CD14-positive monocyte (primary cell): Measurements from ENCODE around the gene SH3PXD2A. TPM values are rescaled to one million over a fixed set of nuclear protein-coding genes. Genes with fewer than 3 reads are reported as not detected.
A peak's percentile ranks its signal among the peaks of the same experiment; 100 is the strongest.

Source experiments
- DNase-seq, 3 donors: peaks; one replicate each; pipeline ENCODE4 v3.0.0-alpha.2; 2011 to 2022
- H2AFZ ChIP-seq: 2 replicates; pipeline ENCODE4 v1.6.0; 2012; ENCODE audit warnings: mild to moderate bottlenecking, low read depth, low read length, inconsistent platforms; ENCODE audit not compliant: insufficient read depth, poor library complexity, severe bottlenecking
- H3K27ac ChIP-seq, 2 donors: 1 replicate in 1 of 2; 2 replicates in 1 of 2; pipeline ENCODE4 v1.5.1; 2012 to 2013; ENCODE audit warnings: low read length in 2 of 2, control low read depth in 1 of 2, inconsistent platforms in 1 of 2, low read depth in 1 of 2, mild to moderate bottlenecking in 1 of 2
- H3K27me3 ChIP-seq, 2 donors: one replicate each; pipeline versions ENCODE4 v1.6.0 to v1.6.1; 2011 to 2013; ENCODE audit warnings: low read length in 2 of 2; ENCODE audit not compliant: control insufficient read depth in 2 of 2, insufficient read depth in 2 of 2
- H3K36me3 ChIP-seq, 2 donors: replicated peaks in 1 of 2; 1 replicate in 1 of 2; 2 replicates in 1 of 2; pipeline versions ENCODE4 v1.5.1 to v1.6.1; 2012 to 2013; ENCODE audit warnings: low read length in 2 of 2, control low read depth in 1 of 2, inconsistent platforms in 1 of 2, mild to moderate bottlenecking in 1 of 2; ENCODE audit not compliant: insufficient read depth in 2 of 2, control insufficient read depth in 1 of 2
- H3K4me1 ChIP-seq, 2 donors: 1 replicate in 1 of 2; 2 replicates in 1 of 2; pipeline versions ENCODE4 v1.5.1 to v1.6.1; 2012 to 2013; ENCODE audit warnings: low read length in 2 of 2, control low read depth in 1 of 2, inconsistent platforms in 1 of 2, mild to moderate bottlenecking in 1 of 2, moderate library complexity in 1 of 2; ENCODE audit not compliant: insufficient read depth in 2 of 2, control insufficient read depth in 1 of 2
- H3K4me2 ChIP-seq: replicated peaks from 2 replicates; pipeline ENCODE3; 2012; ENCODE audit warnings: low read length, moderate library complexity, mild to moderate bottlenecking; ENCODE audit not compliant: poor library complexity, severe bottlenecking; ENCODE audit errors: extremely low read depth
- H3K4me3 ChIP-seq, 3 experiments: fragments of 200-600 bp in 1 of 3; sonication (generic) in 1 of 3; replicated peaks in 1 of 3; 1 replicate in 2 of 3; 2 replicates in 1 of 3; pipeline ENCODE4 v1.5.1; 2011 to 2013; ENCODE audit warnings: low read length in 3 of 3, mild to moderate bottlenecking in 3 of 3, control low read depth in 2 of 3, low read depth in 2 of 3, inconsistent platforms in 1 of 3, moderate library complexity in 1 of 3
- H3K79me2 ChIP-seq: 2 replicates; pipeline ENCODE4 v1.6.0; 2012; ENCODE audit warnings: mild to moderate bottlenecking, control low read depth, inconsistent platforms, low read length, moderate library complexity; ENCODE audit not compliant: insufficient read depth
- H3K9ac ChIP-seq: 2 replicates; pipeline ENCODE4 v1.6.0; 2017; ENCODE audit warnings: low read length, mild to moderate bottlenecking; ENCODE audit not compliant: insufficient read depth, poor library complexity, severe bottlenecking
- H3K9me3 ChIP-seq, 2 donors: replicated peaks in 1 of 2; 1 replicate in 1 of 2; 2 replicates in 1 of 2; pipeline versions ENCODE4 v1.5.1 to v1.6.1; 2012 to 2013; ENCODE audit warnings: low read length in 2 of 2, control low read depth in 1 of 2; ENCODE audit not compliant: control insufficient read depth in 1 of 2, insufficient read depth in 1 of 2
- H4K20me1 ChIP-seq: 2 replicates; pipeline ENCODE4 v1.6.0; 2012; ENCODE audit warnings: mild to moderate bottlenecking, low read length, control low read depth, moderate library complexity; ENCODE audit not compliant: insufficient read depth
- H3K27ac Mint-ChIP-seq, 7 donors: one replicate each; pipeline ENCODE4 v1.8.0; 2020; ENCODE audit warnings: mild to moderate bottlenecking in 7 of 7, mixed read lengths in 7 of 7, moderate library complexity in 6 of 7, inconsistent platforms in 2 of 7
- H3K27me3 Mint-ChIP-seq, 3 donors: one replicate each; pipeline ENCODE4 v1.8.0; 2021 to 2022; ENCODE audit warnings: low read depth in 3 of 3, mild to moderate bottlenecking in 3 of 3, mixed read lengths in 3 of 3, moderate library complexity in 3 of 3, inconsistent platforms in 1 of 3
- H3K36me3 Mint-ChIP-seq, 2 donors: one replicate each; pipeline ENCODE4 v1.8.0; 2020; ENCODE audit warnings: mixed read lengths in 2 of 2, inconsistent platforms in 1 of 2, mild to moderate bottlenecking in 1 of 2
- H3K4me1 Mint-ChIP-seq: one replicate; pipeline ENCODE4 v1.8.0; 2020; ENCODE audit warnings: mild to moderate bottlenecking, mixed read lengths
- H3K4me3 Mint-ChIP-seq, 2 donors: one replicate each; pipeline ENCODE4 v1.8.0; 2020; ENCODE audit warnings: mild to moderate bottlenecking in 2 of 2, mixed read lengths in 2 of 2, moderate library complexity in 1 of 2
- H3K9me3 Mint-ChIP-seq, 7 donors: one replicate each; pipeline ENCODE4 v1.8.0; 2020 to 2022; ENCODE audit warnings: mixed read lengths in 7 of 7, mild to moderate bottlenecking in 6 of 7, moderate library complexity in 6 of 7, inconsistent platforms in 2 of 7
- WGBS: methylation state at CpG from one replicate; pipeline ENCODE4 v1.1.5; 2013; ENCODE audit warnings: missing lambda C conversion rate; ENCODE audit not compliant: insufficient coverage; 5-methylcytosine and 5-hydroxymethylcytosine counted together
- intact Hi-C, 2 donors: fragments of 100-400 bp; cut with micrococcal nuclease; formaldehyde crosslinking; loops; one replicate each; pipeline versions ENCODE4 v1.15.0 to v1.15.1; 2023
- polyA plus RNA-seq, 3 donors: library from polyadenylated mRNA; depleted of rRNA in 1 of 3; unstranded in 2 of 3; stranded (reverse) in 1 of 3; fragments of 300-500 nt in 2 of 3; fragments of >200 nt in 1 of 3; fragmentation: Illumina TruSeq in 2 of 3; gene quantifications; 1 replicate in 2 of 3; 2 replicates in 1 of 3; pipeline ENCODE4 v1.2.3, GENCODE V29; 2012 to 2021
- TF ChIP-seq, protein P1 (sequence below): fragments of 200-600 bp; IDR thresholded peaks from one replicate; pipeline ENCODE4 v1.8.0; 2022; ENCODE audit warnings: antibody characterized with exemption, mild to moderate bottlenecking

SH3PXD2A gene
- polyA plus RNA-seq, 3 donors = 0.01 to 0.76 (median 0.05) TPM

DNA sequence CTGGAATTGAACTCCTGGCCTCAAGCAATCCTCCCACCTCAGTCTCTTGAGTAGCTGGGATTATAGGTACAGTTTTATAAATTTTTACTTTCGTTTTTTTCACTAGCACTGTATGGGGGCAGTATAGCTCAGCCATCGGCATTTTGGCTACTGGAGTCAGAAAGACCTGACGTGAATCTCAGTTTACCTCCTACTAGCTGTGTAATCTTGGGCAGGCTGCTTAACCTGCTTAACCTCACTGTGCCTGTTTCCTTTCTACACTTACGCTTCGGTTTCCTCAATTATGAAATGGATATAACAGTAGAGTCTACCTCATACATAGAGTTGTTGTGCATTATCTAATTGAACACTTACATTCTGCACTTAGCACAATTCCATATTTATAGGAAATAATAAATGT, 45.9 kb upstream of the SH3PXD2A start:
- intact Hi-C loops = loop anchor here in 1 of 2 donors (5.0 kb wide), 1 partner anchor 76 kb away; no protein-coding TSS in a partner anchor
- no CpG with 5 or more reads among the region's 5 CpGs for WGBS

DNA sequence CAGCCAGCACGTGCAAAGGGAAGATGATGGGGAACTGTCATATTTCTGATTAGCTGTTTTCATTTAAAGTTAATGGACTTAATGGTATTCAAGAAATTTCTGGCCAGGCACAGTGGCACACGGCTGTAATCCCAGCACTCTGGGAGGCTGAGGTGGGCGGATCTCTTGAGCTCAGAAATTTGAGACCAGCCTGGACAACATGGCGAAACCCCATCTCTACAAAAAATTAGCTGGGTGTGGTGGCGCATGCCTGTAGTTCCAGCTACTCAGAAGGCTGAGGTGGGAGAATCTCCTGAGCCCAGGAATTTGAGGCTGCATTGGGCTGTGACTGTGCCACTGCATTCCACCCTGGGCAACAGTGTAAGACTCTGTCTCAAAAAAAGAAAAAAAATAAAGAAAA, 43.9 kb upstream of the SH3PXD2A start:
- no peak overlapping the region for H3K4me3 ChIP-seq
- 94% methylated on average over 4 of the region's 5 CpGs for WGBS
- no peak overlapping the region for H3K27ac ChIP-seq
- H3K4me2 ChIP-seq = no peak overlapping the region
- peaks cover 3 to 18% of the 10 kb centered on the region in 2 donors for H3K4me1 ChIP-seq
- H3K9me3 ChIP-seq = no peaks in the 10 kb centered on the region
- H3K9ac ChIP-seq = no peak overlapping the region
- H3K9me3 Mint-ChIP-seq = no peaks in the 10 kb centered on the region
- no peaks in the 10 kb centered on the region for H4K20me1 ChIP-seq
- H3K27ac Mint-ChIP-seq = no peak overlapping the region
- no peaks in the 10 kb centered on the region for H3K79me2 ChIP-seq
- intact Hi-C loops = loop anchor here in 1 of 2 donors (10.0 kb wide), 1 partner anchor 305 kb away; no protein-coding TSS in a partner anchor
- H3K27me3 ChIP-seq = no peaks in the 10 kb centered on the region
- no peak overlapping the region for H2AFZ ChIP-seq
- peaks cover 69 to 85% of the 10 kb centered on the region in 2 donors for H3K36me3 ChIP-seq
- H3K4me3 Mint-ChIP-seq = no peak overlapping the region
- DNase-seq = no peak
- peaks cover 69 to 82% of the 10 kb centered on the region in 2 donors for H3K36me3 Mint-ChIP-seq
- TF ChIP-seq, protein P1, sequence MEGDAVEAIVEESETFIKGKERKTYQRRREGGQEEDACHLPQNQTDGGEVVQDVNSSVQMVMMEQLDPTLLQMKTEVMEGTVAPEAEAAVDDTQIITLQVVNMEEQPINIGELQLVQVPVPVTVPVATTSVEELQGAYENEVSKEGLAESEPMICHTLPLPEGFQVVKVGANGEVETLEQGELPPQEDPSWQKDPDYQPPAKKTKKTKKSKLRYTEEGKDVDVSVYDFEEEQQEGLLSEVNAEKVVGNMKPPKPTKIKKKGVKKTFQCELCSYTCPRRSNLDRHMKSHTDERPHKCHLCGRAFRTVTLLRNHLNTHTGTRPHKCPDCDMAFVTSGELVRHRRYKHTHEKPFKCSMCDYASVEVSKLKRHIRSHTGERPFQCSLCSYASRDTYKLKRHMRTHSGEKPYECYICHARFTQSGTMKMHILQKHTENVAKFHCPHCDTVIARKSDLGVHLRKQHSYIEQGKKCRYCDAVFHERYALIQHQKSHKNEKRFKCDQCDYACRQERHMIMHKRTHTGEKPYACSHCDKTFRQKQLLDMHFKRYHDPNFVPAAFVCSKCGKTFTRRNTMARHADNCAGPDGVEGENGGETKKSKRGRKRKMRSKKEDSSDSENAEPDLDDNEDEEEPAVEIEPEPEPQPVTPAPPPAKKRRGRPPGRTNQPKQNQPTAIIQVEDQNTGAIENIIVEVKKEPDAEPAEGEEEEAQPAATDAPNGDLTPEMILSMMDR = no peak
- peaks cover 19% of the 10 kb centered on the region for H3K4me1 Mint-ChIP-seq
- H3K27me3 Mint-ChIP-seq = no peaks in the 10 kb centered on the region

More for the DNA sequence above, 45.9 kb upstream of the SH3PXD2A start:
- Histone ChIP-seq H3K36me3 (peaks cover 66 to 78% of the 10 kb centered on the region in 2 donors), H3K9me3 (no peaks in the 10 kb centered on the region), H3K4me2 (peak overlapping the region; percentile 36), H3K27me3 (no peaks in the 10 kb centered on the region), H2AFZ (peak overlapping the region; percentile 48), H4K20me1 (no peaks in the 10 kb centered on the region), H3K4me3 (peak overlapping the region in 1 of 3 experiments; percentile 25), H3K79me2 (no peaks in the 10 kb centered on the region), H3K27ac (peak overlapping the region in 1 of 2 donors; percentile 56), H3K9ac (peak overlapping the region; percentile 30), H3K4me1 (no peaks in the 10 kb centered on the region)
- peak overlapping the region in 2 of 7 donors; percentile 18 to 57 for H3K27ac Mint-ChIP-seq
- TF ChIP-seq, protein P1 = no peak
- peak overlapping the region in 1 of 2 donors; percentile 37 for H3K4me3 Mint-ChIP-seq
- DNase-seq = no peak
- peaks cover 8% of the 10 kb centered on the region for H3K4me1 Mint-ChIP-seq
- H3K27me3 Mint-ChIP-seq = no peaks in the 10 kb centered on the region
- H3K9me3 Mint-ChIP-seq = no peaks in the 10 kb centered on the region
- H3K36me3 Mint-ChIP-seq = peaks cover 62 to 75% of the 10 kb centered on the region in 2 donors
